Natural killer cell (primary cell): ENCODE measurements around the gene BNIP5. TPM values are rescaled to one million over a fixed set of nuclear protein-coding genes. Genes with fewer than 3 reads are reported as not detected.

Experiments
- ATAC-seq, 3 donors: fragments of 150-1000 bp in 2 of 3; fragments of 200-7000 bp in 1 of 3; cut with Tn5 transposase; 1 replicate in 1 of 3; 2 replicates in 2 of 3; pipeline ENCODE4 v1.10.0; 2021; ENCODE audit warnings: mild to moderate bottlenecking in 2 of 3, moderate library complexity in 2 of 3
- DNase-seq, 2 donors: peaks; one replicate each; pipeline versions ENCODE4 v3.0.0 to v3.0.0-alpha.2; 2013 to 2021; ENCODE audit warnings: mixed read lengths in 1 of 2
- H3K27ac ChIP-seq: one replicate; pipeline ENCODE4 v1.5.1; 2013; ENCODE audit warnings: mild to moderate bottlenecking, low read length
- H3K27me3 ChIP-seq: one replicate; pipeline ENCODE4 v1.6.1; 2013; ENCODE audit warnings: low read length; ENCODE audit not compliant: control insufficient read depth, insufficient read depth
- H3K36me3 ChIP-seq: one replicate; pipeline ENCODE4 v1.6.1; 2013; ENCODE audit warnings: low read length; ENCODE audit not compliant: control insufficient read depth, insufficient read depth
- H3K4me1 ChIP-seq: one replicate; pipeline ENCODE4 v1.6.1; 2013; ENCODE audit warnings: low read length; ENCODE audit not compliant: control insufficient read depth, insufficient read depth
- H3K4me3 ChIP-seq: one replicate; pipeline ENCODE4 v1.5.1; 2013; ENCODE audit warnings: low read length
- H3K9me3 ChIP-seq: one replicate; pipeline ENCODE4 v1.6.1; 2013; ENCODE audit warnings: low read length; ENCODE audit not compliant: control insufficient read depth, insufficient read depth
- H3K27ac Mint-ChIP-seq, 2 donors: one replicate each; pipeline ENCODE4 v1.8.0; 2022; ENCODE audit warnings: mild to moderate bottlenecking in 2 of 2, mixed read lengths in 2 of 2, moderate library complexity in 1 of 2
- H3K27me3 Mint-ChIP-seq, 2 donors: one replicate each; pipeline ENCODE4 v1.8.0; 2022; ENCODE audit warnings: low read depth in 2 of 2, mixed read lengths in 2 of 2
- H3K36me3 Mint-ChIP-seq: one replicate; pipeline ENCODE4 v1.8.0; 2022; ENCODE audit warnings: mixed read lengths
- H3K4me1 Mint-ChIP-seq, 2 donors: one replicate each; pipeline ENCODE4 v1.8.0; 2022; ENCODE audit warnings: mixed read lengths in 2 of 2
- H3K4me3 Mint-ChIP-seq: one replicate; pipeline ENCODE4 v1.8.0; 2022; ENCODE audit warnings: mild to moderate bottlenecking, moderate library complexity, mixed read lengths
- H3K9me3 Mint-ChIP-seq, 2 donors: one replicate each; pipeline ENCODE4 v1.8.0; 2022; ENCODE audit warnings: mixed read lengths in 2 of 2
- CTCF ChIP-seq: fragments of 200-600 bp; IDR thresholded peaks from one replicate; pipeline ENCODE4 v1.8.0; 2022; ENCODE audit warnings: antibody characterized with exemption
- WGBS: methylation state at CpG from one replicate; pipeline ENCODE4 v1.1.7; 2013; ENCODE audit warnings: missing lambda C conversion rate; ENCODE audit not compliant: insufficient coverage; 5-methylcytosine and 5-hydroxymethylcytosine counted together
- intact Hi-C: fragments of 100-400 bp; cut with micrococcal nuclease; formaldehyde crosslinking; loops from one replicate; pipeline ENCODE4 v1.14.2; 2022
- total RNA-seq, 4 donors: library from RNA; stranded (reverse); fragments of 120-200 nt in 1 of 4; gene quantifications; one replicate each; pipeline versions ENCODE4 v1.2.3 to v1.2.4, GENCODE V29; 2013 to 2022

BNIP5 gene
- total RNA-seq, 3 donors from 2014 or later (not counting 1 experiment from before 2014, with no cell fraction given): not detected

- Histone ChIP-seq H3K9me3 (no peaks in the 10 kb centered on the region), H3K4me3 (no peak overlapping the region), H3K27me3 (peaks cover 8% of the 10 kb centered on the region), H3K4me1 (no peaks in the 10 kb centered on the region), H3K27ac (no peak overlapping the region), H3K36me3 (no peaks in the 10 kb centered on the region)
- intact Hi-C loops: no loop called here
- WGBS: 91% methylated on average over 4 of the region's 4 CpGs
- H3K4me1 Mint-ChIP-seq: no peaks in the 10 kb centered on the region
- H3K9me3 Mint-ChIP-seq: no peaks in the 10 kb centered on the region
- H3K4me3 Mint-ChIP-seq: no peak overlapping the region
- peaks cover 31 to 57% of the 10 kb centered on the region in 2 donors for H3K27me3 Mint-ChIP-seq
- H3K27ac Mint-ChIP-seq: no peak overlapping the region
- H3K36me3 Mint-ChIP-seq: no peaks in the 10 kb centered on the region
- no peak for ATAC-seq
- no peak for TF ChIP-seq CTCF
- no peak for DNase-seq
These were observed 55.7 kb downstream of the BNIP5 start for GRCh38 chr6:36280983-36281382.

- Mint-ChIP-seq H3K27me3 (peaks cover 28 to 51% of the 10 kb centered on the region in 2 donors), H3K27ac (no peak overlapping the region), H3K4me1 (no peaks in the 10 kb centered on the region), H3K4me3 (no peak overlapping the region), H3K9me3 (no peaks in the 10 kb centered on the region), H3K36me3 (no peaks in the 10 kb centered on the region)
- H3K27me3 ChIP-seq: peaks cover 8% of the 10 kb centered on the region
- DNase-seq (no peak), ATAC-seq (no peak)
- H3K36me3 ChIP-seq: no peaks in the 10 kb centered on the region
- H3K27ac ChIP-seq: no peak overlapping the region
- H3K4me1 ChIP-seq: no peaks in the 10 kb centered on the region
- H3K9me3 ChIP-seq: no peaks in the 10 kb centered on the region
- no peak for TF ChIP-seq CTCF
- intact Hi-C loops: no loop called here
- WGBS: 57% methylated on average over 3 of the region's 3 CpGs
- no peak overlapping the region for H3K4me3 ChIP-seq
These were observed 56.2 kb downstream of the BNIP5 start for GRCh38 chr6:36280467-36280866.

DNA sequence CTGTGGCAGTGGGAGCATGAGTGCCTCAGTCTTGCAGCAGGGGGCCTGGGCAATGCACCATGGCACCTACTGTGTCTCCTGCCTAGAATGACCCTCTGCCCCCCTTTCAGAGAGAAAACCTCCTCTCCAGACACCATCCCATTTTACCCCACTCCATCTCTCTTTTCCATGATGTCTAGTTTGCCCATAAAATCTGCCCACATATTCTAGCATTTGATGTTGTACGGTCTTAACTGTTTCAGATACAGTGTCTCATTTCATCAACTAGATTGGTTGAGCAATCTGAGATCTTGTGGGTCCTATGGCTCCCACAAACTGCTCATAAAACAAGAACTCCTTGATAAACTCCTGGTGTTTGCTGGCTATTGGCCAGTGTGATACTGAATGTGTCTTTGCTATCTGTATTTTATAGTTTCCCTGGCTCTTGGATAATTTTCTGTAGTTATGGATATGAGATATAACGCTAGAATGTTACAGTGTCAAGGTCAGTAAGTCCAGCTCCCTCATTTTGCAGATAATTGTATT is 58.7 kb downstream of the BNIP5 start:
- TF ChIP-seq CTCF: no peak
- H3K4me1 ChIP-seq: no peaks in the 10 kb centered on the region
- no peak for ATAC-seq
- no peaks in the 10 kb centered on the region for H3K27me3 ChIP-seq
- no peaks in the 10 kb centered on the region for H3K9me3 Mint-ChIP-seq
- H3K9me3 ChIP-seq: no peaks in the 10 kb centered on the region
- DNase-seq: no peak
- peaks cover 18 to 44% of the 10 kb centered on the region in 2 donors for H3K27me3 Mint-ChIP-seq
- no peaks in the 10 kb centered on the region for H3K36me3 Mint-ChIP-seq
- no peak overlapping the region for H3K4me3 Mint-ChIP-seq
- no peak overlapping the region for H3K4me3 ChIP-seq
- intact Hi-C loops: no loop called here
- no peak overlapping the region for H3K27ac Mint-ChIP-seq
- no peak overlapping the region for H3K27ac ChIP-seq
- no peaks in the 10 kb centered on the region for H3K36me3 ChIP-seq
- no peaks in the 10 kb centered on the region for H3K4me1 Mint-ChIP-seq
- 88% methylated on average over 2 of the region's 2 CpGs for WGBS
